Endothelial cell of umbilical vein (primary cell): ENCODE measurements around the gene LYSMD3. TPM values are rescaled to one million over a fixed set of nuclear protein-coding genes. Genes with fewer than 3 reads are reported as not detected.

Source experiments
- BruUV-seq: library from RNA; stranded (reverse); fragments of 400-500 nt; replicated peaks from 2 replicates; lab custom pipeline; 2021; lab: Mats Ljungman, UMichigan
- CTCF ChIA-PET: fragments of 300-600, 350-600 bp; sonication (Branson Sonifier 250); formaldehyde crosslinking; loops from one replicate; lab custom pipeline; 2021; ENCODE audit warnings: antibody characterized with exemption, inconsistent platforms; lab: Charles Lee
- POLR2A ChIA-PET: fragments of 300-600, 350-600 bp; sonication (Branson Sonifier 250); formaldehyde crosslinking; loops from one replicate; lab custom pipeline; 2021; ENCODE audit warnings: antibody characterized with exemption, inconsistent platforms; lab: Charles Lee
- DNase-seq: peaks from one replicate; pipeline ENCODE4 v3.0.0-alpha.2; 2011; ENCODE audit warnings: low read depth, low spot score
- FAIRE-seq: peaks from 2 replicates; lab custom pipeline; 2011; peaks lifted over from hg19 to GRCh38; lab: Jason Lieb, UNC
- H2AFZ ChIP-seq: 2 replicates; pipeline ENCODE4 v1.6.0; 2012; ENCODE audit warnings: low read depth, low read length, control low read depth, inconsistent platforms
- H3K27ac ChIP-seq: 2 replicates; pipeline ENCODE4 v1.5.1; 2011; ENCODE audit warnings: low read depth, mild to moderate bottlenecking, control low read depth, low read length, moderate library complexity; ENCODE audit not compliant: insufficient read depth
- H3K27me3 ChIP-seq, 2 experiments: 2 replicates each; pipeline versions ENCODE4 v1.6.0 to v1.6.1; 2011; ENCODE audit warnings: low read length in 2 of 2, mixed read lengths in 1 of 2; ENCODE audit not compliant: control insufficient read depth in 2 of 2, insufficient read depth in 2 of 2
- H3K36me3 ChIP-seq, 2 experiments: 2 replicates in 1 of 2; 3 replicates in 1 of 2; pipeline ENCODE4 v1.5.1; 2011; ENCODE audit warnings: low read length in 2 of 2, mild to moderate bottlenecking in 1 of 2, moderate library complexity in 1 of 2; ENCODE audit not compliant: control insufficient read depth in 2 of 2, insufficient read depth in 2 of 2; ENCODE audit errors: extremely low read depth in 1 of 2
- H3K4me1 ChIP-seq: 3 replicates; pipeline ENCODE4 v1.5.1; 2011; ENCODE audit warnings: mild to moderate bottlenecking, low read length; ENCODE audit not compliant: control insufficient read depth, insufficient read depth; ENCODE audit errors: extremely low read depth
- H3K4me2 ChIP-seq: 2 replicates; pipeline ENCODE4 v1.6.1; 2011; ENCODE audit warnings: low read length, control low read depth, mixed read lengths; ENCODE audit not compliant: insufficient read depth
- H3K4me3 ChIP-seq, 3 experiments: fragments of 200-600 bp in 1 of 3; sonication (generic), shearing (Covaris generic) in 1 of 3; replicated peaks in 1 of 3; 2 replicates each; pipeline ENCODE4 v1.5.1; 2011 to 2016; ENCODE audit warnings: control low read depth in 3 of 3, low read length in 3 of 3, mild to moderate bottlenecking in 2 of 3, inconsistent platforms in 1 of 3, low read depth in 1 of 3, moderate library complexity in 1 of 3; ENCODE audit not compliant: insufficient read depth in 1 of 3
- H3K79me2 ChIP-seq: 2 replicates; pipeline ENCODE4 v1.6.0; 2012; ENCODE audit warnings: low read length, inconsistent platforms; ENCODE audit not compliant: control insufficient read depth, insufficient read depth
- H3K9ac ChIP-seq: replicated peaks from 2 replicates; pipeline ENCODE3; 2011; ENCODE audit warnings: low read length, control low read depth; ENCODE audit not compliant: insufficient read depth; ENCODE audit errors: extremely low read depth
- H3K9me1 ChIP-seq: replicated peaks from 3 replicates; pipeline ENCODE4 v1.6.0; 2011; ENCODE audit warnings: mild to moderate bottlenecking, low read length; ENCODE audit not compliant: control insufficient read depth, insufficient read depth; ENCODE audit errors: extremely low read depth
- H3K9me3 ChIP-seq: replicated peaks from 2 replicates; pipeline ENCODE4 v1.5.1; 2012; ENCODE audit warnings: low read length, inconsistent platforms; ENCODE audit not compliant: control insufficient read depth, insufficient read depth
- H4K20me1 ChIP-seq: replicated peaks from 2 replicates; pipeline ENCODE3; 2011; ENCODE audit warnings: mild to moderate bottlenecking, low read length; ENCODE audit not compliant: control insufficient read depth, insufficient read depth; ENCODE audit errors: extremely low read depth
- CTCF ChIP-seq, 2 donors: IDR thresholded peaks; 1 replicate in 1 of 2; 2 replicates in 1 of 2; pipeline ENCODE4 v1.5.1; 2011; ENCODE audit warnings: low read length in 2 of 2, mild to moderate bottlenecking in 2 of 2, moderate library complexity in 2 of 2, control low read depth in 1 of 2, inconsistent platforms in 1 of 2, low read depth in 1 of 2; ENCODE audit not compliant: insufficient read depth in 1 of 2; ENCODE audit errors: extremely low read depth in 1 of 2
- EZH2 ChIP-seq: IDR thresholded peaks from 2 replicates; pipeline ENCODE4 v1.6.1; 2012; ENCODE audit warnings: borderline replicate concordance, low read depth, mild to moderate bottlenecking, moderate library complexity, low read length, inconsistent platforms; ENCODE audit not compliant: severe bottlenecking
- FOS ChIP-seq: IDR thresholded peaks from 2 replicates; pipeline ENCODE4 v1.6.1; 2011; ENCODE audit warnings: mild to moderate bottlenecking, low read length, moderate library complexity, borderline replicate concordance; ENCODE audit not compliant: insufficient read depth
- GATA2 ChIP-seq: IDR thresholded peaks from 2 replicates; pipeline ENCODE4 v1.7.0; 2011; ENCODE audit warnings: low read depth, mild to moderate bottlenecking, moderate library complexity, mixed read lengths, low read length; ENCODE audit not compliant: insufficient read length, insufficient read depth
- JUN ChIP-seq: IDR thresholded peaks from 2 replicates; pipeline ENCODE4 v1.6.1; 2011; ENCODE audit warnings: borderline replicate concordance, low read depth; ENCODE audit not compliant: insufficient read length, insufficient read depth
- MAX ChIP-seq: IDR thresholded peaks from 2 replicates; pipeline ENCODE4 v1.6.1; 2011; ENCODE audit not compliant: insufficient read depth, insufficient read length
- MYC ChIP-seq: IDR thresholded peaks from one replicate; pipeline ENCODE4 v1.6.1; 2011; ENCODE audit warnings: mild to moderate bottlenecking, low read depth, low read length
- POLR2A ChIP-seq: IDR thresholded peaks from 2 replicates; pipeline ENCODE4 v1.6.1; 2012; ENCODE audit warnings: low read depth, mild to moderate bottlenecking, control low read depth, low read length
- POLR2AphosphoS5 ChIP-seq: IDR thresholded peaks from 2 replicates; pipeline ENCODE4 v1.6.1; 2012; ENCODE audit warnings: low read depth, mild to moderate bottlenecking, control low read depth, low read length, moderate library complexity; ENCODE audit not compliant: insufficient read depth
- dilution Hi-C: fragments of 300-500 bp; cut with MboI; formaldehyde crosslinking; loops from one replicate; pipeline ENCODE4 v1.15.0; 2019; ENCODE audit warnings: low sequenced_read_pairs; ENCODE audit not compliant: extremely low pct_ligation_motif_present
- intact Hi-C: fragments of 100-400 bp; cut with micrococcal nuclease; formaldehyde crosslinking; loops from one replicate; pipeline ENCODE4 v1.10.0; 2022
- polyA plus RNA-seq, 4 experiments: library from polyadenylated mRNA; depleted of rRNA in 3 of 4; stranded (reverse) in 3 of 4; unstranded in 1 of 4; fragments of >200 nt; gene quantifications; 2 replicates each; pipeline versions ENCODE4 v1.2.1 to v1.2.3, GENCODE V29; 2011 to 2012; ENCODE audit warnings: missing spikeins in 1 of 4
- total RNA-seq: library from RNA; stranded (reverse); gene quantifications from 2 replicates; pipeline ENCODE4 v1.2.3, GENCODE V29; 2021

Gene LYSMD3
- total and polyA plus RNA-seq, 2 donors (not counting 3 experiments of a cell fraction or from before 2014, with no cell fraction given), result 6.0 to 21.3 TPM

- POLR2A ChIA-PET, result no interaction called here
- dilution Hi-C loops, result no loop called here
- Histone ChIP-seq H3K9ac (no peak overlapping the region), H3K4me3 (peak overlapping the region in 1 of 3 experiments; percentile 37), H3K9me3 (no peaks in the 10 kb centered on the region), H4K20me1 (no peaks in the 10 kb centered on the region), H3K27ac (no peak overlapping the region), H3K36me3 (no peaks in the 10 kb centered on the region), H3K9me1 (no peaks in the 10 kb centered on the region), H3K4me2 (peak overlapping the region; percentile 60), H3K4me1 (no peaks in the 10 kb centered on the region), H3K27me3 (peaks cover 44 to 85% of the 10 kb centered on the region in 2 experiments), H2AFZ (no peak overlapping the region), H3K79me2 (no peaks in the 10 kb centered on the region)
- BruUV-seq, result no TSS peak
- TF ChIP-seq GATA2, result no peak
- no peak for TF ChIP-seq FOS
- TF ChIP-seq POLR2A, result no peak
- no peak for TF ChIP-seq CTCF (IDR thresholded peaks at IDR 0.05; ENCODE audit: extremely low read depth in 1 of 2, insufficient read depth in 1 of 2, low read depth in 1 of 2, low read length in 2 of 2)
- TF ChIP-seq POLR2AphosphoS5, result no peak
- TF ChIP-seq EZH2, result no peak
- TF ChIP-seq JUN, result no peak
- no peak for TF ChIP-seq MAX
- no peak for TF ChIP-seq MYC
- CTCF ChIA-PET, result no interaction called here
- FAIRE-seq (no peak), DNase-seq (no peak)
- intact Hi-C loops, result no loop called here
Measured at GRCh38 chr5:90557871-90558270, 28.5 kb upstream of the LYSMD3 start.
